Central memory CD8-positive, alpha-beta T cell (primary cell): ENCODE measurements around the gene UQCRC1.

Experiments used
- ATAC-seq: fragments of 150-1000 bp; cut with Tn5 transposase; replicated peaks from 2 replicates; pipeline ENCODE4 v1.10.0; 2022; ENCODE audit warnings: mild to moderate bottlenecking, moderate FRiP score, moderate number of reproducible peaks; ENCODE audit not compliant: poor library complexity, severe bottlenecking; ENCODE audit errors: extremely low read depth
- DNase-seq, 2 donors: peaks; one replicate each; pipeline ENCODE4 v3.0.0; 2021; ENCODE audit warnings: low spot score in 2 of 2
- H3K27ac Mint-ChIP-seq: one replicate; pipeline ENCODE4 v1.8.0; 2022; ENCODE audit warnings: low read depth, mild to moderate bottlenecking, moderate library complexity, mixed read lengths
- H3K27me3 Mint-ChIP-seq: one replicate; pipeline ENCODE4 v1.8.0; 2022; ENCODE audit warnings: mixed read lengths
- H3K36me3 Mint-ChIP-seq: one replicate; pipeline ENCODE4 v1.8.0; 2022; ENCODE audit warnings: mild to moderate bottlenecking, moderate library complexity, mixed read lengths; ENCODE audit not compliant: insufficient read depth
- H3K4me1 Mint-ChIP-seq: one replicate; pipeline ENCODE4 v1.8.0; 2022; ENCODE audit warnings: mixed read lengths
- H3K4me3 Mint-ChIP-seq: one replicate; pipeline ENCODE4 v1.8.0; 2022; ENCODE audit warnings: mild to moderate bottlenecking, moderate library complexity, mixed read lengths
- H3K9me3 Mint-ChIP-seq: one replicate; pipeline ENCODE4 v1.8.0; 2022; ENCODE audit warnings: mixed read lengths

UQCRC1 gene

DNA sequence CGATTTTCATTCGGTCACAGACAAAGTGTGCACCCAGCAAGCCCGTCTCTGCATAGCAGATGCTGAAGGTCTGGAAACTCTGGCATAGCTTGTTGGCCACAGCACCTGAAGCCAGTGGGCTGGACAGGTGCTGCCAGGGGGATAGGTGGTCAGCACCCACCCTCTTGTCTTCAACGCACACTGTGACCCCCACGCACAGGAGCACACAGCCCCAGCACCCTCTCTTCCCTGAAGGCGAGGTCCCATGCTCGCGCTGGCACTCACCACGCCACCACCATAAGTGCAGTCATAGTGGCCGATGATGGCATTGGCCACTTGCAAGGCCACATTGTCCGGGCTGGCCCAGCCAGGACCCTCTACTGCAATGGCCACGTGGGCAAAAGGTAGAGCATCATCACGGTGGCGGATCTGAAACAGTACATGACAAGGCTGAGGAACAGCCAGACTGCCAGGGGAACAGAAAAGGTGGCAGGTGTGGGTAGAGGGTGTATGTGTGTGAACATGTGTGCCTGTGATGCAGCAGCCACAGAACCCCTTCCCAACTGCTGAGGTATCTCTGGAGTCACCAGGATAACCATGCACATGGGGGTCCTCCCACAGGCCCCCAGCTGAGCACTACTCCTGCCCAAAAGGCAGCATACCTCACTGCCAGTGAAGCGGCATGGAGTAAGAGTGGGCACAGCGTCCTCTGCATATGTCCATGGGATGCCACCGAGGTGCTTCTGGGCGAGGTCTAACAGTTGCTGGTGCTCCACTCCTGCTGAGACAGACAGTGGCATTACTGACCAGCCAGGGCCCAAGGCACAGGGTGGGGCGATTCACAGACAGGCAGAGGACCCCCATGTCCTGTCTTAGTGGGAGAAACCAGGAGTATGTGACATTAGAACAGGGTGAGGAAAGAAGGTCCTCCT is 8.5 kb downstream of the UQCRC1 start:
- Mint-ChIP-seq H3K27ac (no peak overlapping the region), H3K4me3 (no peak overlapping the region), H3K4me1 (peaks cover 7% of the 10 kb centered on the region), H3K36me3 (peaks cover 44% of the 10 kb centered on the region), H3K9me3 (no peaks in the 10 kb centered on the region), H3K27me3 (no peaks in the 10 kb centered on the region)
- DNase-seq = no peak
- ATAC-seq = no peak

DNA sequence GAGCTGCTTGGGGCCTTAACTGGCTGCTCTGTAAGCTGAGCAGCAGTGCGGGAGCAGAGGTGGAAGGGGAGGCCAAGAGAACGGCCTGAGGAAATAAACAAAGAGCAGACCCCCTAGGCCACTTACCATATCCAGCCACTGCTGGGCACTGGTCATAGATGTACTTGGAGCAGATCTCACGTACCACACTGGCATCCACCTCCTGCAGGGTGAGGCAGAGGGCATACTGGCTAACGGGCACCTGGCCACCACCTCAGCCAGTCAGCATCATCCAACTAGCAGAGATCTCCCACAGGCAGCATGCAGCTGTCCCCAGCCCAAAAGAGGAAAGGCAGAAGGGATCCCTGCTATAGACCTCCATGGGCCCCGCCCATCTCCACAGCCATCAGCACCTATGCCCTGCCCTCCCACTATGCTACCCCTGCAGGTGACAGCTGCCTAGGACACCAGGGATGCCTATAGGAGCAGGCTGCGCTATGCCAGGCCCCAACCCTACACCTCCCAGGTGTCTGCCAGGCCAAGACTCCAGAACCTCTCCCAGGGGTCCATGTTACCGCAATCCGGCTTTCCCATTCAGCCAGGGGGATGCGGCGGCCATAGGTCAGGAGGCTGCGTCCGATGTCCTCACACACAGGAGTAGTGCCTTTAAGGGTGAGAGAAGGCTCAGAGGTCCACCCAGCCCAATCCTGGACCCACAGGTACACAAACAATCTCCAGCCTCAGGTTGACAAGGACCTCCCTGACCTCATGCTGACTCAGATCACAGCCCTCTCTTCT is 9.7 kb downstream of the UQCRC1 start:
- H3K4me3 Mint-ChIP-seq = no peak overlapping the region
- H3K27me3 Mint-ChIP-seq = peaks cover 1% of the 10 kb centered on the region
- H3K9me3 Mint-ChIP-seq = no peaks in the 10 kb centered on the region
- DNase-seq (no peak), ATAC-seq (no peak)
- peak overlapping the region; percentile 29 for H3K27ac Mint-ChIP-seq
- peaks cover 42% of the 10 kb centered on the region for H3K36me3 Mint-ChIP-seq
- H3K4me1 Mint-ChIP-seq = peaks cover 7% of the 10 kb centered on the region

DNA sequence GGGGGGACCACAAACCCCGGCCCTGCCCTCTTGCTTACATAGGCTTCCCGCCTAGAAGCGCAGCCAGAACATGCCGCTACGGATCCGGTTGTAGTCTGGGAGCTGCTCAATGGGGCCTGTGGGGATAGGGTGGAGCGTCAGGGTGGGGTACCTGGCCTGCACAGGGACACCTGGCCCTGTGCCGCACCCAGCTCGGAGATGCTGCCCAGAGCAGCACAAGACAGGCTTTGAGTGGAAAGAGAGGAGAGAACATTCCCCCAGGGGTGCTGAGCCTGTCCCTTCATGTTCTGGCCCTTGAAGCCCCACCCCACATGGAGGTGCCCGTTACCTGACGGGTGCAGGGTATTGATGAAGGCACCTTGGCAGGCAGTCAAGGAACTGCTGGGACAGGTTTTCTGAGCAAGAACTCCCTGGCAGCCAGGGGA is 10.4 kb downstream of the UQCRC1 start:
- Mint-ChIP-seq H3K27me3 (peaks cover 8% of the 10 kb centered on the region), H3K9me3 (no peaks in the 10 kb centered on the region), H3K36me3 (peaks cover 37% of the 10 kb centered on the region), H3K4me3 (no peak overlapping the region), H3K4me1 (peaks cover 11% of the 10 kb centered on the region), H3K27ac (peak overlapping the region; percentile 29)
- no peak for ATAC-seq
- DNase-seq = no peak

DNA sequence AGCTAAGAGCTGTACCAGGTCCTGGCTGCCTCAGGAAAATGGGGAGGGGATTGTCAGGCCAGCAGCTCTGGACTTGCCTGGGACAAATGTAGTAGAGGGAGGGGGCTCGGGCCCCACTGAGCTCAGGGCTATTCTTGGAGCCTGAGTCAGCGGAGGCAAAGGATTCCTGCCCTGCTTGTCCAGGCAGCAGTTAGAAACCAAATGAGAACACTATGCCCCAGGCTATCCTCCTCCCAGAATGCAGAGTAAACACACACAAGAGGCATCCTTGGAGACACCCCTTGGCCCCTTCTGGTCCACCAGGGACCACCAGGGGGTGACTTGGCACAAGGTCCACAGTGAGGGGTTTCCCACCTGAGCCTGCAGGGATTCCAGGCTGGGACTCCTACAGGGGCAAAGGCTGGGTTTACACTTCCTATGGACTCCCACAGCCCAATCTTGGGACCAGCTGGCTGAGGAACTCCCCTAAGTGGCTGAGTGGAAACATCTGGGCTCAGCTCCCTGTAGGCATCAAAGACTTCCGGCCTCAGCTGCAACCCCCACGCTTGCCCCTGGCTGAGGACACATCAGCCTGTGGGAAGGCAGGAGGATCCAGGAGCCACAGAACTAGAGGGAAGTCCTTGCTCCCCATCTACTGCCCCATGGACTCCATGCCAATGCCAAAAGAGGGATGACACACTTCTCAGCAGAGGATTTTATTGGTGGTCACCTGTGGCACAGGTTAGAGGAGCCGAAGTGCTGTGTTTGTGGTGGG is 10.9 kb downstream of the UQCRC1 start:
- no peak overlapping the region for H3K4me3 Mint-ChIP-seq
- peaks cover 13% of the 10 kb centered on the region for H3K27me3 Mint-ChIP-seq
- peaks cover 31% of the 10 kb centered on the region for H3K36me3 Mint-ChIP-seq
- peak overlapping the region; percentile 29 for H3K27ac Mint-ChIP-seq
- peaks cover 11% of the 10 kb centered on the region for H3K4me1 Mint-ChIP-seq
- no peaks in the 10 kb centered on the region for H3K9me3 Mint-ChIP-seq
- no peak for DNase-seq
- no peak for ATAC-seq

DNA sequence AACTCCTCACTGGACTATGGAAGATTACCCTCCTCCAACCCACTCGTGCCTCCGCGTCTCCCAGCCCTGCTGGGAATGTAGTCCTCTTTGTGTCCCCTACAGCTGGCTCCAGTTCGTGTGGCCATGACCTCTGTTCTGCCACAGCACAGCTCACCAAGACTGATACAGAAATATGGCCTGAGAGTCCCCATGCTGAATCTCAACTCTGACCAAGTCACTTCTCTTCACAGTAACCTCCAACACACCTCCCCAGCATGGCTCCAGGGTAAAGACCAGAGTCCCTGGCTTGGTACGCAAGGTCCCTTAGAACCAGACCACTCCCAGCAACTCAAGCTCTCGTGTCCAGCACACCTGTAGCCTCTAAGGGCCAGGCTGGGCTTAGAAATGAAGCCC is 12.0 kb downstream of the UQCRC1 start:
- Mint-ChIP-seq H3K27ac (no peak overlapping the region), H3K4me1 (peaks cover 4% of the 10 kb centered on the region), H3K27me3 (peaks cover 24% of the 10 kb centered on the region), H3K9me3 (no peaks in the 10 kb centered on the region), H3K36me3 (peaks cover 23% of the 10 kb centered on the region), H3K4me3 (no peak overlapping the region)
- ATAC-seq = no peak
- DNase-seq = no peak

DNA sequence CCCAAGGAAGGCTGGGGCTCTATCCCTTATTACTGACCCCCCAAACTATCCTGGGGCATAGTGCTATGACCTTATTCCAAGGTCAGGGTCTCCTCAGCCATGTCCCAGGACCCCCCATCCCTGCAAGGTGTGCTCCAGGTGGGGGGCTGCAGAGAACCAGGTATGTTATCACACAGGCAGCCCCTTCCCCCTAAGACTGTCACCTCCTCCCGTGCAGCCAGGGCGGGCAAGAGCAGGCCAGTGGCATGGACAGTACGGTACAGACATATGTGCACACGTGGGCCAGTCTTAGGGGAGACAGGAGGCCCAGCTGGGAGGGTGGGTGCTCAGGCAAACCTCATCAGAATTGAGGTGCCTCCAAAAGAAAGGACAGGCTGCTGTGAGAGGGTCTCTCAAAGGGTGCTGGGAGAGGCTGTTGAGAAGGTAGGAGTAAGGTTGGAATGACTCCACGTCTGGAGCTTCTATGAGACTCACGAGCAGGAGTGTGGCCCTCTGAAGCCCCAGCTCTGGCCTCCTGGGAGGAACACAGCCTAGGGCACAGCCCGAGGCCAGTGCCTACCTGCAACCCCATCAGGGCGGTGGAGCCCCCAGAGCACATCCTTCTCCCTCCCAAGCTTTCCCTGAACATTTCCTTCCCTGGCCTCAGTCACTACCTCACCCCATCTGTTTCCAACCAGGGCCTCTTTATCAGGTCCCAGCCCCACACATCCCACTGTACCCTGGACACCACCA is 12.6 kb downstream of the UQCRC1 start:
- peaks cover 19% of the 10 kb centered on the region for H3K36me3 Mint-ChIP-seq
- H3K4me3 Mint-ChIP-seq = no peak overlapping the region
- peak overlapping the region; percentile 7 for H3K27ac Mint-ChIP-seq
- peaks cover 4% of the 10 kb centered on the region for H3K4me1 Mint-ChIP-seq
- H3K27me3 Mint-ChIP-seq = peaks cover 25% of the 10 kb centered on the region
- DNase-seq = no peak
- no peaks in the 10 kb centered on the region for H3K9me3 Mint-ChIP-seq
- no peak for ATAC-seq

DNA sequence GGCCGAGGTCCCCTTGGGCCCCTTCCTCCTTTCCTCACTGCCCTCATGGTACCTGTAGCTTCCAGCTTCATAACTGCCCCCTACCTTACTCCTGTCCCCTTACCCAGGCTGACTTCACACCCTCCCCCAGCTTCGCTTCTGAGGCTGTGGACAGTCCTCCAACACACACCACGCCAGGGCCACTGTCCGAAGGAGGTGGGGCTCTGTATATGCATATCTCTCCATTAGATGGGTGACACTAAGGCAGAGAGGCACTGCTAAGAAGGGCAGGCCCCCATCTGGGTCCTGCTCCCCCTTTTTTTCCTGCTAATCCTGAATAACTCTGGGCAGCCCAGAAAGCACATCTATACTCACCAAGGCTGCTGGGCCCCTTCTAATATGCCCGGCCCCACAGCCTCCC is 13.3 kb downstream of the UQCRC1 start:
- no peak overlapping the region for H3K4me3 Mint-ChIP-seq
- peaks cover 28% of the 10 kb centered on the region for H3K27me3 Mint-ChIP-seq
- ATAC-seq (no peak), DNase-seq (no peak)
- peaks cover 4% of the 10 kb centered on the region for H3K4me1 Mint-ChIP-seq
- no peaks in the 10 kb centered on the region for H3K9me3 Mint-ChIP-seq
- H3K27ac Mint-ChIP-seq = peak overlapping the region; percentile 7
- peaks cover 15% of the 10 kb centered on the region for H3K36me3 Mint-ChIP-seq

DNA sequence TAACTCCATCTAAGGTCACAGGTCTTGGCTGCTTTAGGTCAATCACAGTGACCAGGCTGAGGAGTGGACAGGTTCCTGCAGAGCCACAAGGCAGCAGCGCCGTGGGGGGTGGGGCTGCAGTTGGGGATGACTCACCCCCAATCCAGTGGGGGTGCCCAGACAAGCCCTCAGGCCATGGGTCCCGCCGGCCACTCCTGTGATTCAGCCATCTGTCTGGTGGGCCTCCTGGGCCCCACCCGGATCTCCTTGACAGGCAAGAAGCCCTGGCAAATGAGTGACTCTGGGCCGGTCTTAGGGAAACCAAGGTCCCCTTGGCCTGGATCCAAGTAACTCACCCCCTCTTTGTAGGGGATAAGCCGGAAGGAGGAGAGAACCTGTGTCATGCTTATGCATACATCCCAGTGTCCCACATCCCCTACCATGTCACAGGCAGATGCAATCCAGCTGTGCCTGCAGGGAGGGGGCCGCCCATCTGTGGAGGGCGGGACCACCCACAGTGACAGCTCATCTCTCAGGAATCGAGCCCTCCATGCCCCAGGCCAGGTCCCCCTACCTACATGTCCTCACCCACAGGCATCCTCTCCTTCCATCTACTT is 13.8 kb downstream of the UQCRC1 start:
- ATAC-seq = no peak
- H3K4me1 Mint-ChIP-seq = peaks cover 4% of the 10 kb centered on the region
- H3K4me3 Mint-ChIP-seq = no peak overlapping the region
- no peak for DNase-seq
- no peaks in the 10 kb centered on the region for H3K9me3 Mint-ChIP-seq
- H3K27ac Mint-ChIP-seq = peak overlapping the region; percentile 7
- H3K27me3 Mint-ChIP-seq = peaks cover 34% of the 10 kb centered on the region
- peaks cover 11% of the 10 kb centered on the region for H3K36me3 Mint-ChIP-seq

DNA sequence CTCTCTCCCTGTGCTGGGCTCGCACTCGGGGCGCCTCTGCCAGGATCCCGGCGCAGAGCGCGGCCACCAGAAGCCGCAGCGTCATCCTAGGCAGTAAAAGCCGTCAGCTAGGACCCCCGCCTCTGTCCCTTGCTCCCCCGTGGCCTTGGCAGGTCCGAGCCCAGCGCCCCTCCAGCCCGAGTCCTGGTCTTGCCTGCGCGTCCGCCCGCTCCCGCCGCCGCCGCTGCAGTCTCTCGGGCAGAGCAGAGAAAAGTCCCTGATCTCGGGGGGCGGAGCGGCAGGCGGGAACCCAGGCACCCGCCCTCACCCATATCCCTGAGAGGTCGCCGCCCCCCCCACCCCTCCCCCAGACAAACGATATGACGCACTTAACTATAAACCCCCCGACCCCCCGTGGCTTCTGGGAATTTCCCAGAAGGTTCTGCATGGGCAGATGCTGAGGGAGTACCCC is 14.3 kb downstream of the UQCRC1 start, which contains the start of gene COL7A1:
TSS of gene COL7A1 (minus strand) at position 255 of the 451 bp plus-strand sequence. CDS start at position 85, 170 bp downstream.
- H3K4me3 Mint-ChIP-seq = peak within 1 kb of the TSS; percentile 52
- DNase-seq (no peak), ATAC-seq (no peak)
- peaks cover 10% of the 10 kb centered on the region for H3K36me3 Mint-ChIP-seq
- peaks cover 39% of the 10 kb centered on the region for H3K27me3 Mint-ChIP-seq
- H3K4me1 Mint-ChIP-seq = peaks cover 4% of the 10 kb centered on the region
- H3K9me3 Mint-ChIP-seq = no peaks in the 10 kb centered on the region
- H3K27ac Mint-ChIP-seq = peak within 1 kb of the TSS; percentile 7

DNA sequence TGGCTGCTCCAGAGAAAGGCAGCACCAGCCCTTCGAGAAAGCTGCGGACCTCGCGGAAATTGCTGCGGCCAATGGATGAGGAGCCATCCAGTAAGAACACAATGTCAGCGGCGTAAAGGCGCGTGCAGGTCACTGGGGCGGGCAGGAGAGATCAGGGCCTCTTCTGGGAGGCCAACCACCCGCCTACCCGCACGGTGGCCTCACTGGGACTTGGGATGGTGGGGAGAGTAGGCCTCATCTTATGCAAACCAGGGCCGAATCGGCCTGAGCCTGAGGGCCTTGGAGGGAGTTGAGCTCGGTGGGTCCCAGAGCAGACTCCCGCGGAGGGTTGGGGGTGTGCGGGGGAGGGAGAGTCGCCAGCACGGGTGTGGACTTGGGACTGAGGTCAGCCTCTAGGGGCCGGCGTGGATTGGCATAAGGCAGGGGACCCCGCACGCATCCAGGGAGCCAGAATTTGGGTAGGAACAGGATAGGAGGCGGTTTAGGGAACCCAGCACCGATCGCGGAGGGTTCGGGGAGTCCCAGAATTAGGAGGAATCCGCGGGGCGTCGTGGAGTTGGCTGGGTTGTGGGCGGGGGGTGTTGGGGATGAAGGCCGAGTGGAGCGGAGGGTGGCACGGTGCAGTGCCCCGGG is 14.9 kb downstream of the UQCRC1 start:
- Mint-ChIP-seq H3K36me3 (peaks cover 10% of the 10 kb centered on the region), H3K27me3 (peaks cover 45% of the 10 kb centered on the region), H3K27ac (no peak overlapping the region), H3K9me3 (no peaks in the 10 kb centered on the region), H3K4me1 (peaks cover 4% of the 10 kb centered on the region), H3K4me3 (peak overlapping the region; percentile 52)
- no peak for DNase-seq
- ATAC-seq = no peak

DNA sequence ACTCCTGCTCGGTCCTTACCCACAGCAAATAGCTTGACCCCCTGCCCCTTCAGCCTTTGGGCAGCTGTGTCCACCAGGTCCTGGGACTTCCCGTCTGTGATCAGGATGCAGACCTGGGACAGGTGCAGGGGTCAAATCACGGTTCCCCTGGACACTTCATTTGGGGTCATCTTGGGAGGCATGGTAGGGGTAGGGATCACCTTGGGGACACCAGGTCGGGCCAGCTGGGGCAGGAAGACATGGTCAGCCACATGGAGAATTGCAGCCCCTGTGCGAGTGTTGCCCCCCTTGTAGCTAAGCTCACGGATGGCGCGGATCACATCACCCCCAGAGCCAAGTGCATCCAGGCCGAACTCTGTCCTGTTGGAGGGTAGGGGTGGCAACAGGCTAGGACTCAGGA is 16.1 kb downstream of the UQCRC1 start:
- peaks cover 4% of the 10 kb centered on the region for H3K4me1 Mint-ChIP-seq
- no peak overlapping the region for H3K4me3 Mint-ChIP-seq
- H3K36me3 Mint-ChIP-seq = peaks cover 6% of the 10 kb centered on the region
- peaks cover 57% of the 10 kb centered on the region for H3K27me3 Mint-ChIP-seq
- DNase-seq (no peak), ATAC-seq (no peak)
- no peaks in the 10 kb centered on the region for H3K9me3 Mint-ChIP-seq
- no peak overlapping the region for H3K27ac Mint-ChIP-seq
